ENCODE data around the gene DNAH8.

DNA sequence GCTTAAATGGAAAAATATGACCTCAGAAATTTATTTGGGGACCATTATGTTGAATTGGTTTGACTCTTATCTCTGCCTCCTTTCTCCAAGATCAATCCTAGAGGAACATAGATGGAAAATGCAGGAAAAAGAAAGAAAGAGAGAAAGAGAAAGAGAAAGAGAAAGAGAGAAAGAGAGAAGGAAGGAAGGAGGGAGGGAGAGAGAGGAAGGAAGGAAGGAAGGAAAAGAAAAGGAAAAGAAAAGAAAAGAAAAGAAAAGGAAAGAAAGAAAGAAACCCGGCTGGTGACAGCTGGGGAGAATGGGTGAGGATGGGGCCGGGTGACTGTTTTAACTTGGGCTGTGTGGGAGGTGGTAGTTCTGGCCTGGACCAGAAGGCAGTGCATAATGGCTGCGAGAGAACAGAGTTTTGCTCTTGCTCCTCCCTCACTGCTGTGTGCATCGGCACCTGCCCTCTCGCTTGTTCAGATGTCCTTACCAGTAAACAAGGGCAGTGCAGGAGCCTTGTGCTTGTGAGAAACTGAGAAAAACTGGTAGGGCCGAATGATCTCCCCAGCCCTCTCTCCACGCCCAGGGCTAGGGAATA lies 36.8 kb upstream of the DNAH8 start:
- no peak for TF ChIP-seq CTCF (IDR thresholded peaks at IDR 0.05 in 2 of 3, conservative IDR thresholded peaks at IDR 0.05 in 1 of 3; ENCODE audit: borderline replicate concordance in 1 of 3, insufficient read depth in 1 of 3, low read depth in 2 of 3, low read length in 2 of 3)
- TF ChIP-seq POLR2A (IDR thresholded peaks at IDR 0.05; ENCODE audit: borderline replicate concordance, extremely low read depth, insufficient read depth, insufficient read length) = no peak
- no peak for TF ChIP-seq POLR2AphosphoS5 (IDR thresholded peaks at IDR 0.05; ENCODE audit: low read depth, low read length)
- TF ChIP-seq YY1 (IDR thresholded peaks at IDR 0.05; ENCODE audit: extremely low read depth, insufficient replicate concordance, low read depth, low read length) = no peak
